AG09309 (cell line): ENCODE measurements around the gene NDUFAF5.
A peak's percentile ranks its signal among the peaks of the same experiment; 100 is the strongest.

Experiments
- DNase-seq: peaks from one replicate; pipeline ENCODE4 v3.0.0-alpha.2; 2010; ENCODE audit warnings: low read depth
- H3K4me3 ChIP-seq: 2 replicates; pipeline ENCODE4 v1.5.1; 2011; ENCODE audit warnings: mild to moderate bottlenecking, low read depth, low read length, moderate library complexity; ENCODE audit not compliant: control insufficient read depth
- TF ChIP-seq, protein P1 (sequence below): IDR thresholded peaks from 2 replicates; pipeline ENCODE4 v1.5.1; 2011; ENCODE audit warnings: mild to moderate bottlenecking, low read depth, low read length, inconsistent platforms; ENCODE audit not compliant: insufficient read depth, control insufficient read depth; ENCODE audit errors: missing control alignments

NDUFAF5 gene

DNA sequence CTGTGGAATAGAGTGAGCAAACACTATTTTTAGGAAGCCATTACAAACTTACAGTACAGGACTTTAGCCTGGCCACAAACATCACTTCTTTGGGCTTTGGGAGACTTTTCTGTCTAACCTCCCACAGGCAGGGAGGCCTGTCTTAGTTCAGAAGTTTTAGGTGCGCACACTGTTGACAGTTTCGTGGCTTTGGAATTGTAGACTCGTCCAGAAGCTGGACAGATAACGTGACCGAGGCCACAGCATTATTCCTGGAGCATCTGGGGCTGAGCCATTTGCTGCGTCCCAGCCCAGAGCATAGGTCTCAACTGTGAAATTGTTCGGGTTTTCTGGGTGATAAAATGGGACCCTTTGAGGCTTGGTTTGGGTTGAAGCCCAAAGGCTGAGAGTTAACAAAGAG lies 53.8 kb downstream of the NDUFAF5 start:
- DNase-seq, result no peak
- TF ChIP-seq, protein P1, sequence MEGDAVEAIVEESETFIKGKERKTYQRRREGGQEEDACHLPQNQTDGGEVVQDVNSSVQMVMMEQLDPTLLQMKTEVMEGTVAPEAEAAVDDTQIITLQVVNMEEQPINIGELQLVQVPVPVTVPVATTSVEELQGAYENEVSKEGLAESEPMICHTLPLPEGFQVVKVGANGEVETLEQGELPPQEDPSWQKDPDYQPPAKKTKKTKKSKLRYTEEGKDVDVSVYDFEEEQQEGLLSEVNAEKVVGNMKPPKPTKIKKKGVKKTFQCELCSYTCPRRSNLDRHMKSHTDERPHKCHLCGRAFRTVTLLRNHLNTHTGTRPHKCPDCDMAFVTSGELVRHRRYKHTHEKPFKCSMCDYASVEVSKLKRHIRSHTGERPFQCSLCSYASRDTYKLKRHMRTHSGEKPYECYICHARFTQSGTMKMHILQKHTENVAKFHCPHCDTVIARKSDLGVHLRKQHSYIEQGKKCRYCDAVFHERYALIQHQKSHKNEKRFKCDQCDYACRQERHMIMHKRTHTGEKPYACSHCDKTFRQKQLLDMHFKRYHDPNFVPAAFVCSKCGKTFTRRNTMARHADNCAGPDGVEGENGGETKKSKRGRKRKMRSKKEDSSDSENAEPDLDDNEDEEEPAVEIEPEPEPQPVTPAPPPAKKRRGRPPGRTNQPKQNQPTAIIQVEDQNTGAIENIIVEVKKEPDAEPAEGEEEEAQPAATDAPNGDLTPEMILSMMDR, result no peak

DNA sequence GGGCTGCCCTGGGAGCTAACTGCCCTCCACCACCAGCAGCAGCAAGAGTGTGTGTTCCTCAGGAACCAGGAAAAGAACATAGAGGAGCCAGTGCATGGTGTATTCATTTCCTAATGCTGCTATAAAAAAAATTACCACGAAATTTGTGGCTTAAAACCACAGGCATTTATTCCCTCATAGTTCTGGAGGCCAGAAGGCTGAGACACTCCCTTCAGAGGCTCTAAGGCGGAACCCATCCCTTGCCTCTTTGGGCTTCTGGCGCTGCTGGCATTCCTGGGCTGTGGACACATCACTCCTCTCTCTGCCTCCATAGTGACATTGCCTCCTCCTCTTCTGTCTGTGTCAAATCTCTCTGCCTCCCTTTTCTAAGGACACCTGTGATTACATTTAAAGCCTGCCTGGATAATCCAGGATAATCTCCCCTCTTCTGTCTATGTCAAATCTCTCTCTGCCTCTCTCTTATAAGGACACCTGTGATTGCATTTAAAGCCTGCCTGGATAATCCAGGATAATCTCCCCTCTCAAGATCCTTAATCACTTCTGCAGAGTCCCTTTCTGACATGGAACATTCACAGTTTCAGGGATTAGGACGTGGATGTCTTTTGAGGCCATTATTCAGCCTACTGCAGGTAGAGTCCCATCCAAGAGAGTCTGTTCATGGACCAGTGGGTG lies 54.7 kb downstream of the NDUFAF5 start:
- TF ChIP-seq, protein P1, result no peak

More for the DNA sequence above, 53.8 kb downstream of the NDUFAF5 start:
- H3K4me3 ChIP-seq, result no peak overlapping the region

DNA sequence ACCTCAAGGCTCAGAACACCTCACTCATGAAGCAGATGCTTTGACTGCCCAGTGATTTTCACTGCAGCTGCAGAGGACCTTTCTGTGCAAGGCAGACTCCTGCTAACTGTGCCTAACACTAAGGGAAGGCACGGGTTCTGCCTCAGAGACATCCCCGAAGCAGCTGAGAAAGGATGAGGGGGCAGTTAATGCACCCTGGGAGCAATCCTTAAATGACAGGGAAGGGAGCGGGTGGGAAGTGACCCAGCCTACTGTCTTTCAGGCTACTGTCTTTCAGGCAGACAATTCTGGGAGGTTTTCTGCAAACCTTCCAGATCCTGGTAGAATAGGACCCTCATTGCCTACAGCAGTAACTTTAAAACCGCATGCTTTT lies 55.3 kb downstream of the NDUFAF5 start:
- TF ChIP-seq, protein P1, result no peak
- H3K4me3 ChIP-seq, result no peak overlapping the region
- DNase-seq, result no peak

More for the DNA sequence above, 54.7 kb downstream of the NDUFAF5 start:
- no peak overlapping the region for H3K4me3 ChIP-seq
- DNase-seq, result peak; percentile 74

DNA sequence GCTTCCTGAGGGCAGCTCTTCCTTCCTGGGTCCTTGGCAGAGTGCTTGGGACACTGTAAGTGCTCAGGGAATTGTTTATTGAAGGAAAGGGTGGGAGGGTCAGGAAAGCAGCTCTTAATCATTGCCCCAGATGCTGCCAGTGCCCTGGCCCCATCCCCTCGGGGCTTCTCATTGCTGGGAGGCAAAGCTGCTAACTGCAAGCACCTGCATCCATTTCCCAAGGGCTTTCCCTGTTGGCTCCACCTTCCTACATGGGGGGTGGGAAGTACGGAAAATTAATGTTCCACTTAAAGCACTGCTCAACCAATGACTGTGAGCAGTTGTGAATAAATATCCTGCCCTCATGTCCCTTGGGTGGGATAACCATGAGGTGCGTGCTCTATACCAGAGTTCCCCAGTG lies 56.4 kb downstream of the NDUFAF5 start:
- H3K4me3 ChIP-seq, result no peak overlapping the region
- TF ChIP-seq, protein P1, result no peak
- no peak for DNase-seq

DNA sequence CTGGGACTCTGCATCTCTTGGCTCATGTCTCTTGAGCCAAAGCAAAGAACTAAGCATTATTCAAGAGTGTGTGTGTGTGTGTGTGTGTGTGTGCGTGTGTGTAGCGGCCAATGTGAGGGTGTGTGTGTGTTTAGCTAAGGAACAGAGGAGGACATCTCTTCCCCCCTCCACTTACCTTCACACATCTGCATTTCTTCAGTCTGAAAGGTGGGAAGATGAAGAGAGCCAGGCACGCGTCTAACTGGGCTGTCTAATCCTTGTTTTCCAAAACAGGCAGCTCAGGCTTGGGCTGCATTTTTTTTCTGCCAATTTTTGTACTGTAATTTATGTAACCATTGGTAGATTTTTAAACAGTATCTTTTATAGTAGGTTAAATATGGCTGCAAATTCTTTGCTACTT lies 59.5 kb downstream of the NDUFAF5 start:
- no peak for DNase-seq
- no peak overlapping the region for H3K4me3 ChIP-seq
- TF ChIP-seq, protein P1, result no peak

DNA sequence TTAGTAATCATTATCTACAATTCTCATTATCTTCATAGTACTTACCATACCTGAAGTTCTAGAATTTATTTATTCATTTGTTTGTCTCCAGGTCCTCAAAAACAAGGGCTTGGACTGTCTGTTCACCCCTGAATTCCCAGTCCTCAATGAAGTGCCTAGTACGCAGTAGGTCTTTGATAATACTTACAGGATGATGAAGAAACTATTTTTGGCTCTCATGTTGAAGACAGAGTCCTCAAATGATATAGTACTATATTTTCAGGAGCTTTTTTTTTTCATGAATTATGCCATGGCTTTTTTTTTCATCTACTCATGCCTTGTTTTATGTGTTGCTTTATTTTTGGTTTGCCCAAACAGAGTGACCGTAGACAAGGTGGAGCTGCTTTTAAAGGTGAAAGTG lies 66.5 kb downstream of the NDUFAF5 start:
- no peak overlapping the region for H3K4me3 ChIP-seq
- TF ChIP-seq, protein P1, result no peak
- DNase-seq, result no peak
